HG02973 (cell line): ENCODE measurements around the gene PPP1R10.
A peak's percentile ranks its signal among the peaks of the same experiment; 100 is the strongest.

Source experiments
- ATAC-seq: cut with Tn5 transposase; IDR thresholded peaks from one replicate; pipeline ENCODE4 v1.9.1; 2021; ENCODE audit warnings: moderate library complexity; ENCODE audit not compliant: unreplicated experiment

PPP1R10 gene

DNA sequence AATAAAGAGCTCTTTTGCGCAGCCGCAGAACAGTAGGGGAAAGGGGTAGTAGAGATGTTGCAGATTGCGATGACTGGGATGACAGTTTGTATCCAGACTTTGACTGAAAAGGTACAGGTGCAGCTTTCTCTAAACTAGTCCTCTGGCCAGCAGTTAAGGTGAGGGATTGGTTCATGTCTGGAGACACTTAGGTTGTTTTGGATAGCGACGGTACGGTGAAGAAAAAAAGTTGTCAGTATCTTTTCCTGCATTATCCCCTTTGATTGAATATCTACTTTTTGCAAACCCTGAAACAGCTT is 59.4 kb downstream of the PPP1R10 start:
- no peak for ATAC-seq

- ATAC-seq, result peak; percentile 49
Measured at GRCh38 chr6:30556906-30557682, 59.9 kb downstream of the PPP1R10 start, which contains the start of gene PRR3. Gene PRR3 (plus strand): TSS chr6:30557295. CDS start chr6:30557345, 50 bp downstream.

DNA sequence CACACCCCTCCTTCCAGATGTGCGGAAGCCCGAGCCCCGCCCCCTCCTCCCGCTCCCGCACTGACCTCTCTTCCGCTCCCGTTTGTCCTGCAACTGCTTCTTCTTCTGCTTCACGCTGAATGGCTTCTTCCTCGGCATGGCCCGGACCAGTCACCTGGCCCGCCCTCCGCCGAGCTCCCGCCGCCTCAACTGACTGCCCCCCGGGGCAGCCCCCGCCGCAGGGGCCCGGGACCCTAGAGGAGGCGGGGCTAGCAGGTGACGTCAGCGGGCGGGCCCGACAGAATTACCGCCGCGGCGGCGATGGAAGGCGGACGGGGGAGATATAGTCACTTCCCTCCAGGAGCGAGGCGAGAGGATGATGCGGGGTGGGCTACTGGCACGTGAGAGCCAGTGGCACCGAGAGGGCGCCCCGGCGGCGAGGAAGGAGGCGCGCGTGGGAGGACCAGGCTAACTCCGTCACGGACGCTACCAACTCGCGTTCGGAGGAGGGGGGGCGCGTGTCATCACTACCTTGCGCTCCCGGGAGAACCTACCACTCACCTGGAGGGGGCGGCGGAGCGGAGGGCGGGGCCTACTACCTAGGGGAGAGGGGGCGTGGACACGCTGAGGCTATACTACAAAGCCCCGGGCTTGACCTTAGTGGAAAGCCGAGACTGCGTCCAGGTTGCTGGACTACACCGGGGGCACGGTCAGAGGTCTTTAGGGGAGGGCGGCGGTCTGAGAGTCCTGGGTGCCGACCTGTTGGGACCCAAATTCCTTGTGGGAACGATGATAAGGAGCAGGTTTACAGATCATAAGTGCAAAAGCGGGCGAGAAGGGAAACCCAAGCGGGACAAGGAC is 60.8 kb downstream of the PPP1R10 start, which contains the start of gene GNL1:
Gene GNL1 (minus strand): TSS at position 424 of the 840 bp plus-strand sequence. CDS start 286 bp downstream, at position 138.
- ATAC-seq, result peak; percentile 69

DNA sequence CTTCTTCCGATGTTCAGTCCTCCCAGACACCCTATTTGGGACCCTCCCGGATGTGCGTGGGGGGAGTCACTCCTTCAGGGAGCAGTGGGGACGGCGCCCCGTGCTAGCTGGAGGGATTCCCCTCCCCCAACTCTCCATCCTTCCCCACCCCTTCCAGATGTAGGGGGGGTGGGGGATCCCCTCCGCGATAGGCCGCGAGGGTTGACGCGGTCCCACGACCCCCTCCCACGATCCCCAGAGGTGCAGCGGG is 61.3 kb downstream of the PPP1R10 start:
- ATAC-seq, result peak; percentile 6

GRCh38 chr6:30554962-30555815 is 61.9 kb downstream of the PPP1R10 start:
- no peak for ATAC-seq

DNA sequence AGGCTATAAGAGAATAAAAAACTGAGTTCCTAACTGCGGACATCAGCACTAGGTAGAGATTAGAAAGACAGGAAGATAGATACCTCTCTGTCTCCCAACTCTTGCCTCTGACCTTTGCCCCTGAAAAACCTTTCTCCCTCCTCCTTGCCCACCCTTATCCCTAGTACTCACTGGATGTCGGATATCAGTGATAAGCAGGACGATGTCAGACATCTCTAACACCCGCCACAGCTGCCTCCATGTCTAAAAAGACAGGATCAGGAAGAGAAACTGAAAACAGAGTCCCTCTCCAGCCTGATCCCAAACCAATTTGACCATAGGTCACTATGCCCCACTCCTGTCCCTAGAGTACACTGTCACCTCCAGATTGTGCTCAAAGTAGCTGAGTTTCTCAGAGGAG is 62.6 kb downstream of the PPP1R10 start:
- no peak for ATAC-seq
